Measurements from ENCODE around the gene LIMS1.

DNA sequence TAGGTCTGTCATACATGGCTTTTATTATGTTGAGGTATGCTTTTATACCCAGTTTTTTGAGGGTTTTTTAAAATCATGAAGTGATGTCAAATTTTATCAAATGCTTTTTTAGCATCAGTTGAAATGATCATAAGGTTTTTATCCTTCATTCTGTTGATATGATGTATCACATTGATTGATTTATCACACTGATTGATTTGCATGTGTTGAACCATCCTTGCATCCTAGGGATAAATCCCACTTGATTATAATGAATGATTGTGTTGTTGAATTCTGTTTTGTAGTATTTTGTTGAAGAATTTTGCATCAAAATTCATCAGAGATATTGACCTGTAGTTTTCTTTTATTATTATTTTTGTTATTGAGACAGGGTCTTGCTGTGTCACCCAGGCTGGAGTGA lies 68.2 kb downstream of the LIMS1 start:
- TF ChIP-seq, protein P1, sequence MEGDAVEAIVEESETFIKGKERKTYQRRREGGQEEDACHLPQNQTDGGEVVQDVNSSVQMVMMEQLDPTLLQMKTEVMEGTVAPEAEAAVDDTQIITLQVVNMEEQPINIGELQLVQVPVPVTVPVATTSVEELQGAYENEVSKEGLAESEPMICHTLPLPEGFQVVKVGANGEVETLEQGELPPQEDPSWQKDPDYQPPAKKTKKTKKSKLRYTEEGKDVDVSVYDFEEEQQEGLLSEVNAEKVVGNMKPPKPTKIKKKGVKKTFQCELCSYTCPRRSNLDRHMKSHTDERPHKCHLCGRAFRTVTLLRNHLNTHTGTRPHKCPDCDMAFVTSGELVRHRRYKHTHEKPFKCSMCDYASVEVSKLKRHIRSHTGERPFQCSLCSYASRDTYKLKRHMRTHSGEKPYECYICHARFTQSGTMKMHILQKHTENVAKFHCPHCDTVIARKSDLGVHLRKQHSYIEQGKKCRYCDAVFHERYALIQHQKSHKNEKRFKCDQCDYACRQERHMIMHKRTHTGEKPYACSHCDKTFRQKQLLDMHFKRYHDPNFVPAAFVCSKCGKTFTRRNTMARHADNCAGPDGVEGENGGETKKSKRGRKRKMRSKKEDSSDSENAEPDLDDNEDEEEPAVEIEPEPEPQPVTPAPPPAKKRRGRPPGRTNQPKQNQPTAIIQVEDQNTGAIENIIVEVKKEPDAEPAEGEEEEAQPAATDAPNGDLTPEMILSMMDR (IDR thresholded peaks at IDR 0.05 in 2 of 3, conservative IDR thresholded peaks at IDR 0.05 in 1 of 3; ENCODE audit: borderline replicate concordance in 1 of 3, insufficient read depth in 1 of 3, low read depth in 2 of 3, low read length in 2 of 3) = no peak
- TF ChIP-seq POLR2AphosphoS5 (IDR thresholded peaks at IDR 0.05; ENCODE audit: low read depth, low read length) (no peak), POLR2A (IDR thresholded peaks at IDR 0.05; ENCODE audit: borderline replicate concordance, extremely low read depth, insufficient read depth, insufficient read length) (no peak)
